Panc1 (cell line): ENCODE results near the gene LYSMD2.

Experiments used
- CTCF ChIP-seq: fragments of 450-650 bp; IDR thresholded peaks from 2 replicates; pipeline ENCODE4 v1.5.1; 2017; ENCODE audit warnings: mild to moderate bottlenecking
- POLR2AphosphoS5 ChIP-seq: IDR thresholded peaks from 2 replicates; pipeline ENCODE4 v1.6.1; 2012; ENCODE audit warnings: mild to moderate bottlenecking, low read depth, low read length, moderate library complexity
- REST ChIP-seq, 2 experiments: IDR thresholded peaks; 2 replicates each; pipeline ENCODE4 v1.6.1; 2011 to 2012; ENCODE audit warnings: low read depth in 2 of 2, control low read depth in 1 of 2, low read length in 1 of 2, mild to moderate bottlenecking in 1 of 2, moderate library complexity in 1 of 2; ENCODE audit not compliant: insufficient read depth in 1 of 2
- SIN3A ChIP-seq: IDR thresholded peaks from 2 replicates; pipeline ENCODE4 v1.6.1; 2012; ENCODE audit warnings: low read depth, mild to moderate bottlenecking, low read length, moderate library complexity, borderline replicate concordance; ENCODE audit not compliant: insufficient read depth
- TCF7L2 ChIP-seq: IDR thresholded peaks from 2 replicates; pipeline ENCODE4 v1.6.1; 2011; ENCODE audit warnings: mild to moderate bottlenecking, low read depth, low read length, inconsistent platforms

- no peak for TF ChIP-seq CTCF
- TF ChIP-seq POLR2AphosphoS5, result no peak
- no peak for TF ChIP-seq REST (IDR thresholded peaks at IDR 0.05; ENCODE audit: insufficient read depth in 1 of 2, low read depth in 2 of 2, low read length in 1 of 2)
- TF ChIP-seq TCF7L2, result no peak
- TF ChIP-seq SIN3A, result no peak
Measured at GRCh38 chr15:51709031-51709430, 28.4 kb downstream of the LYSMD2 start.
